ENCODE data around the gene RCE1.
A peak's percentile ranks its signal among the peaks of the same experiment; 100 is the strongest.

Gene RCE1

GRCh38 chr11:66870616-66871520, 27.6 kb downstream of the RCE1 start:
- DNase-seq: no peak

- no peak for DNase-seq
These were observed 28.3 kb downstream of the RCE1 start for GRCh38 chr11:66871521-66871901.

GRCh38 chr11:66874232-66874631, 31.0 kb downstream of the RCE1 start:
- no peak for DNase-seq

GRCh38 chr11:66875378-66875777, 32.1 kb downstream of the RCE1 start:
- no peak for DNase-seq

GRCh38 chr11:66877588-66878385, 34.5 kb downstream of the RCE1 start:
- no peak for DNase-seq

- no peak for DNase-seq
These were observed 35.2 kb downstream of the RCE1 start for GRCh38 chr11:66878474-66878873.

GRCh38 chr11:66879000-66879399, 35.8 kb downstream of the RCE1 start:
- no peak for DNase-seq

- DNase-seq: no peak
These were observed 36.3 kb downstream of the RCE1 start for GRCh38 chr11:66879583-66879982.

GRCh38 chr11:66879999-66880398, 36.8 kb downstream of the RCE1 start:
- DNase-seq: no peak

- DNase-seq: no peak
These were observed 37.5 kb downstream of the RCE1 start for GRCh38 chr11:66880496-66881450.

GRCh38 chr11:66881451-66881835, 38.2 kb downstream of the RCE1 start:
- DNase-seq: no peak

GRCh38 chr11:66881927-66882452, 38.7 kb downstream of the RCE1 start:
- no peak for DNase-seq

GRCh38 chr11:66882561-66883015, 39.3 kb downstream of the RCE1 start:
- no peak for DNase-seq

- DNase-seq: peak; percentile 64 to 86 (median 69)
These were observed 40.0 kb downstream of the RCE1 start for GRCh38 chr11:66883016-66883965.

- no peak for DNase-seq
These were observed 41.2 kb downstream of the RCE1 start for GRCh38 chr11:66884443-66884842.

- no peak for DNase-seq
These were observed 42.2 kb downstream of the RCE1 start for GRCh38 chr11:66885469-66885868.

- DNase-seq: no peak
These were observed 42.8 kb downstream of the RCE1 start for GRCh38 chr11:66885950-66886440.

- DNase-seq: no peak
These were observed 43.5 kb downstream of the RCE1 start for GRCh38 chr11:66886671-66887221.

- DNase-seq: no peak
These were observed 44.3 kb downstream of the RCE1 start for GRCh38 chr11:66887526-66887925.

- DNase-seq: no peak
These were observed 45.0 kb downstream of the RCE1 start for GRCh38 chr11:66888282-66888681.

GRCh38 chr11:66889960-66890359, 46.7 kb downstream of the RCE1 start:
- DNase-seq: no peak

Data from suppressor macrophage treated with lipopolysaccharide for 1 hour (primary cell).